NB4 (cell line): ENCODE measurements around the gene COL4A1.

ENCODE experiments used
- DNase-seq: peaks from one replicate; pipeline ENCODE4 v3.0.0; 2010; ENCODE audit warnings: low read depth
- H3K4me3 ChIP-seq: one replicate; pipeline ENCODE4 v1.5.1; 2011; ENCODE audit warnings: mild to moderate bottlenecking, low read depth, low read length, moderate library complexity
- MAX ChIP-seq: IDR thresholded peaks from 2 replicates; pipeline ENCODE4 v1.6.1; 2011; ENCODE audit warnings: low read depth, low read length
- MYC ChIP-seq: IDR thresholded peaks from 2 replicates; pipeline ENCODE4 v1.6.1; 2011; ENCODE audit warnings: low read depth, low read length
- POLR2A ChIP-seq: IDR thresholded peaks from 2 replicates; pipeline ENCODE4 v1.6.1; 2011; ENCODE audit warnings: mild to moderate bottlenecking; ENCODE audit not compliant: insufficient read length; ENCODE audit errors: extremely low read depth
- TF ChIP-seq, protein P1 (sequence below): IDR thresholded peaks from one replicate; pipeline ENCODE4 v1.5.1; 2012; ENCODE audit warnings: low read depth, low read length

The COL4A1 gene

DNA sequence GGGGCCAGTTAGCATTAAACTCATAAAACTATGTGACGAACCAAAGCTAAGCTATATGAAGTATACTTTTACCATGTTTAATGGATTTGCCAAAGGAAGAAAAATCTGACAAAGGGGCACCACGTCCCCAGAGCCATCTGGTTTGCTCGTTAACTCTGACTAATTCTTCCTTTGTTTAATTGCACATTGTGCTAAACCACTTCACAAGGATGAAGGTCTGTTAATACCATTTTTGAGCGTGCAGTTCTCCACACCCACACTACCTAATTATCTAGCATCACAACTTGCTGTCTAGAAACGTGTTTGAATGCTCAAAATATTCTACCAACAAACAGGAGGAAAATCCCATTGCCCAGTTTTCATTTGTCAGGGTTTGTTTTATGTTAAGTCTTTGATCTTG, 74.8 kb downstream of the COL4A1 start:
- TF ChIP-seq POLR2A (no peak), MAX (no peak), MYC (no peak)
- TF ChIP-seq, protein P1, sequence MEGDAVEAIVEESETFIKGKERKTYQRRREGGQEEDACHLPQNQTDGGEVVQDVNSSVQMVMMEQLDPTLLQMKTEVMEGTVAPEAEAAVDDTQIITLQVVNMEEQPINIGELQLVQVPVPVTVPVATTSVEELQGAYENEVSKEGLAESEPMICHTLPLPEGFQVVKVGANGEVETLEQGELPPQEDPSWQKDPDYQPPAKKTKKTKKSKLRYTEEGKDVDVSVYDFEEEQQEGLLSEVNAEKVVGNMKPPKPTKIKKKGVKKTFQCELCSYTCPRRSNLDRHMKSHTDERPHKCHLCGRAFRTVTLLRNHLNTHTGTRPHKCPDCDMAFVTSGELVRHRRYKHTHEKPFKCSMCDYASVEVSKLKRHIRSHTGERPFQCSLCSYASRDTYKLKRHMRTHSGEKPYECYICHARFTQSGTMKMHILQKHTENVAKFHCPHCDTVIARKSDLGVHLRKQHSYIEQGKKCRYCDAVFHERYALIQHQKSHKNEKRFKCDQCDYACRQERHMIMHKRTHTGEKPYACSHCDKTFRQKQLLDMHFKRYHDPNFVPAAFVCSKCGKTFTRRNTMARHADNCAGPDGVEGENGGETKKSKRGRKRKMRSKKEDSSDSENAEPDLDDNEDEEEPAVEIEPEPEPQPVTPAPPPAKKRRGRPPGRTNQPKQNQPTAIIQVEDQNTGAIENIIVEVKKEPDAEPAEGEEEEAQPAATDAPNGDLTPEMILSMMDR, result no peak
- no peak for DNase-seq

DNA sequence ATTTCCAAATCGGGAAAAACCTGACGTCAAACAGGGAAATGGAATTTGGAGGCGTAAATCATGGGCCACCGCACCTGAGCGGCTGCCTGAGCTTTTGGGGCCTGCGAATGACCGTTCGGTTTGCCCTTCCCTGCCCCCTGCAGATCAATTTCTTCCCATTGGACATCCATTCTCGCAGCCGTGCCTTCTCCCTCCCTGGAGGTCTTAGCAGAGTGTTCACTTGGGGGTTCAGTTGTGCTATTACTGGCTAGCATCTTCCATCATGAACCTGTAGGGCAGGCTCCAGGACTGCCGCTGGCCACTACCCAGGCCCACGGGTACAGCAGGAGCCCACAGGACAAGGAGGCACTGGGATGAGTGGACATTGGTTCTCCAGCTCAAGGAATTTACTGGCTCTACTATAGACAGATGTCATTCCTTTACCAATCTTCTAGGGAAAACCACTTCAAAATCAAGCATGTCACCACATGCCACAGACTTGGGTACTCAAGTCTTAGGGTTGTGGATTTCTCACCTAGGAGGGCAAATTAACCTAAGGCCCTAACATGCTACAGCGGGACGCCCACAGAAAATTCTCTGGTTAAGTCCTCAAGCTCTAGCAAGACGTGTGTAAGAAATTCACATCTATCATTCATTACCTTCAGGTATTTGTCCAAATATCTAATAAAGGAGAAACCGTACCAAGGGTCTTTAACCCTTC, 75.5 kb downstream of the COL4A1 start:
- H3K4me3 ChIP-seq, result no peak overlapping the region
- TF ChIP-seq MAX (no peak), MYC (no peak), POLR2A (no peak)
- TF ChIP-seq, protein P1, result no peak
- DNase-seq, result no peak

More for the DNA sequence above, 74.8 kb downstream of the COL4A1 start:
- no peak overlapping the region for H3K4me3 ChIP-seq

GRCh38 chr13:110230661-110231347, 76.2 kb downstream of the COL4A1 start:
- TF ChIP-seq, protein P1, result no peak
- TF ChIP-seq MYC (no peak), POLR2A (no peak), MAX (no peak)
- DNase-seq, result no peak
- no peak overlapping the region for H3K4me3 ChIP-seq

DNA sequence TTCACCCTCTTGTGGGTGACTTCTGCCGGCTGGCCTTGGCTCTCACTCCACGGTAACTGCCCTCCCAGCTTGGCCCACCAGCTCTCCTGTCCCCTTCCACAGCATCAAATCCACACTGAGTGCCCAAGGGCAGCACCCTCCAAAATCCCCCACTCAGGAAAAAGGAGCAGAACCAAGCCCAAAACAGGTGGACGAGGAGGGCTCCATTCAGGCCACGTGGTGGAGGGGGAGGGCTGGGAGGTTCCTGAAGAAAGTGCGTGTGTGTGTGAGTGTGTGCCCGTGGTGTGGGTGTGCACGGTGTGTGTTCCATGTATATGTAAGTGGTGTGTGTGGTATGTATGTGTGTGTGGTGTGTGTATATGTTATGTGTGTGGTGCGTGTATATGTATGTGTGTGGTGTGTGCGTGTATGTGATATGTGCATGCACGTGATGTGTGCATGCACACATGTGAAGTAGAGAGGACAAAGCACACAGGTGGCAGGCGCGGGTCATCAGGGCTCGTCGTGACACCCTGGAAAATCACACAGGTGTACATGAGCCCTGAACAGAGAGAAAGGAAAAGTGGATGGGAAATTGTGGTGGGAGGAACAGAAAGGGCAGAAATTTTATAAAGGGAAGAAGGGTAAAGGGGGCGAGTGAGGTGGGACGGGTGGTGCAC, 76.9 kb downstream of the COL4A1 start:
- no peak for DNase-seq
- TF ChIP-seq POLR2A, result no peak
- TF ChIP-seq MYC, result no peak
- no peak for TF ChIP-seq MAX
- TF ChIP-seq, protein P1, result no peak

GRCh38 chr13:110228936-110229904, 77.7 kb downstream of the COL4A1 start:
- no peak for DNase-seq
- TF ChIP-seq POLR2A, result no peak
- no peak for TF ChIP-seq MYC
- no peak for TF ChIP-seq MAX
- TF ChIP-seq, protein P1, result no peak
- H3K4me3 ChIP-seq, result no peak overlapping the region

More for the DNA sequence above, 76.9 kb downstream of the COL4A1 start:
- no peak overlapping the region for H3K4me3 ChIP-seq
